HepG2 (cell line): ENCODE results near the gene SSU72. TPM values are rescaled to one million over a fixed set of nuclear protein-coding genes. Genes with fewer than 3 reads are reported as not detected.
A peak's percentile ranks its signal among the peaks of the same experiment; 100 is the strongest.

Source experiments
- ATAC-seq: fragments of 200-7000 bp; cut with Tn5 transposase; 3 replicates; pipeline ENCODE4 v1.9.1; 2020; ENCODE audit warnings: mild to moderate bottlenecking, moderate library complexity
- BruUV-seq: library from RNA; stranded (reverse); fragments of 400-500 nt; replicated peaks from 2 replicates; lab custom pipeline; 2021; lab: Mats Ljungman, UMichigan
- CTCF ChIA-PET: fragments of 300-600 bp; formaldehyde crosslinking; extraction: SDS; loops from one replicate; lab custom pipeline; 2021; ENCODE audit warnings: low total read pairs, inconsistent platforms, low intra/inter-chr PET ratio; lab: Yijun Ruan, JAX
- POLR2A ChIA-PET: fragments of 350-600 bp; sonication (Branson Sonifier 250); formaldehyde crosslinking; loops from one replicate; lab custom pipeline; 2020; ENCODE audit warnings: antibody characterized with exemption, inconsistent platforms; lab: Yijun Ruan, JAX
- DNase-seq: peaks from one replicate; pipeline ENCODE4 v3.0.0-alpha.2; 2015; ENCODE audit warnings: low spot score
- FAIRE-seq: peaks from 3 replicates; lab custom pipeline; 2011; peaks lifted over from hg19 to GRCh38; lab: Jason Lieb, UNC
- H2AFZ ChIP-seq: one replicate; pipeline ENCODE4 v1.6.1; 2011; ENCODE audit warnings: low read length, inconsistent platforms
- H3K27ac ChIP-seq: fragments of 300-600 bp; 3 replicates; pipeline ENCODE4 v1.8.0; 2011; ENCODE audit warnings: mixed run types, mild to moderate bottlenecking, mixed read lengths, low read length, inconsistent platforms; ENCODE audit not compliant: insufficient read depth; ENCODE audit errors: extremely low read length
- H3K27me3 ChIP-seq, 2 experiments: fragments of 200-600 bp in 1 of 2; 2 replicates in 1 of 2; 3 replicates in 1 of 2; pipeline versions ENCODE4 v1.6.0 to v1.8.0; 2011; ENCODE audit warnings: low read length in 2 of 2, mild to moderate bottlenecking in 2 of 2, moderate library complexity in 2 of 2, inconsistent platforms in 1 of 2; ENCODE audit not compliant: insufficient read depth in 2 of 2, control insufficient read depth in 1 of 2
- H3K36me3 ChIP-seq, 2 experiments: fragments of 200-600 bp in 1 of 2; replicated peaks in 1 of 2; 2 replicates in 1 of 2; 3 replicates in 1 of 2; pipeline versions ENCODE4 v1.5.1 to v1.8.0; 2011; ENCODE audit warnings: low read length in 2 of 2, inconsistent platforms in 1 of 2; ENCODE audit not compliant: insufficient read depth in 2 of 2, control insufficient read depth in 1 of 2
- H3K4me1 ChIP-seq: 2 replicates; pipeline ENCODE4 v1.5.1; 2012; ENCODE audit warnings: low read length, inconsistent platforms; ENCODE audit not compliant: insufficient read depth
- H3K4me2 ChIP-seq: 2 replicates; pipeline ENCODE4 v1.6.0; 2011; ENCODE audit warnings: low read depth, low read length, inconsistent platforms
- H3K4me3 ChIP-seq, 3 experiments: fragments of 200-600 bp in 1 of 3; sonication (generic), shearing (Covaris generic) in 1 of 3; replicated peaks in 1 of 3; 2 replicates each; pipeline ENCODE4 v1.5.1; 2011 to 2016; ENCODE audit warnings: low read length in 3 of 3, inconsistent platforms in 2 of 3, low read depth in 2 of 3, mild to moderate bottlenecking in 2 of 3, control low read depth in 1 of 3, mixed read lengths in 1 of 3; ENCODE audit not compliant: insufficient read depth in 1 of 3
- H3K79me2 ChIP-seq: one replicate; pipeline ENCODE4 v1.6.1; 2011; ENCODE audit warnings: low read length, inconsistent platforms; ENCODE audit not compliant: insufficient read depth
- H3K9ac ChIP-seq: 2 replicates; pipeline ENCODE4 v1.6.0; 2011; ENCODE audit warnings: mild to moderate bottlenecking, low read depth, low read length, inconsistent platforms; ENCODE audit not compliant: insufficient read depth
- H3K9me3 ChIP-seq: 2 replicates; pipeline ENCODE4 v1.5.1; 2012; ENCODE audit warnings: mild to moderate bottlenecking, low read length
- H4K20me1 ChIP-seq: 2 replicates; pipeline ENCODE4 v1.6.0; 2011; ENCODE audit warnings: inconsistent platforms, mild to moderate bottlenecking, low read length, moderate library complexity; ENCODE audit not compliant: insufficient read depth
- AGO2 ChIP-seq: fragments of 200-400 bp; formaldehyde crosslinking; optimal IDR thresholded peaks from 2 replicates; pipeline ENCODE3; 2017; ENCODE audit warnings: mild to moderate bottlenecking, low read depth, low read length, moderate library complexity
- SALL2 ChIP-seq: sonication (generic); formaldehyde crosslinking; IDR thresholded peaks from 2 replicates; pipeline ENCODE4 v1.8.1; 2023; ENCODE audit warnings: mild to moderate bottlenecking, missing genetic modification reagents, inconsistent platforms
- ZNF12 ChIP-seq: sonication (generic); formaldehyde crosslinking; IDR thresholded peaks from 2 replicates; pipeline ENCODE4 v1.5.0; 2020; ENCODE audit warnings: missing genetic modification reagents
- ZNF331 ChIP-seq: sonication (generic); formaldehyde crosslinking; IDR thresholded peaks from 2 replicates; pipeline ENCODE4 v1.4.0; 2020; ENCODE audit warnings: missing genetic modification reagents
- ZNF446 ChIP-seq: sonication (generic); formaldehyde crosslinking; IDR thresholded peaks from 2 replicates; pipeline ENCODE4 v1.5.0; 2020; ENCODE audit warnings: mild to moderate bottlenecking, missing genetic modification reagents
- WGBS: methylation state at CpG from one replicate; pipeline ENCODE4 v1.1.6; 2017; ENCODE audit warnings: low lambda C conversion rate; 5-methylcytosine and 5-hydroxymethylcytosine counted together
- in situ Hi-C: cut with HindIII; loops from 2 replicates; pipeline ENCODE4 v1.10.0; 2017; ENCODE audit warnings: low pct_unique_long_range_greater_than_20kb; ENCODE audit not compliant: extremely low pct_ligation_motif_present
- intact Hi-C: fragments of 100-400 bp; cut with micrococcal nuclease; formaldehyde crosslinking; loops from one replicate; pipeline ENCODE4 v1.10.0; 2022; ENCODE audit not compliant: unreplicated experiment
- polyA plus RNA-seq, 8 experiments: library from polyadenylated mRNA; depleted of rRNA in 3 of 8; stranded (reverse) in 7 of 8; unstranded in 1 of 8; fragments of >200 nt; fragmentation: Illumina TruSeq in 4 of 8; extraction: Trizol in 4 of 8; gene quantifications; 2 replicates each; pipeline versions ENCODE4 v1.2.1 to v1.2.3, GENCODE V29; 2011 to 2016; ENCODE audit warnings: low read depth in 4 of 8, missing spikeins in 1 of 8, mixed read lengths in 1 of 8; ENCODE audit not compliant: insufficient read depth in 1 of 8
- total RNA-seq, 5 experiments: library from RNA; depleted of rRNA; stranded (reverse); fragments of >200 nt; fragmentation: Illumina TruSeq; extraction: Trizol; gene quantifications; 2 replicates each; pipeline ENCODE4 v1.2.3, GENCODE V29; 2016; ENCODE audit warnings: low read depth in 1 of 5
- TF ChIP-seq, protein P1 (sequence below): sonication (generic); formaldehyde crosslinking; IDR thresholded peaks from 2 replicates; pipeline ENCODE4 v1.5.1; 2020; ENCODE audit warnings: missing genetic modification reagents, mild to moderate bottlenecking, borderline replicate concordance
- TF ChIP-seq, protein P2 (sequence below): sonication (generic); formaldehyde crosslinking; IDR thresholded peaks from 2 replicates; pipeline ENCODE4 v1.8.1; 2023; ENCODE audit warnings: mild to moderate bottlenecking, inconsistent platforms, moderate library complexity, missing genetic modification reagents, borderline replicate concordance

SSU72 gene
- total and polyA plus RNA-seq, 2 of the 13 experiments (the other 11 are each of a cell fraction or from before 2014, with no cell fraction given) = 42.8 to 67.1 TPM

- ChIA-PET POLR2A (no interaction called here), CTCF (no interaction called here)
- H3K36me3 ChIP-seq = peaks cover 14 to 24% of the 10 kb centered on the region in 2 experiments; a peak in 4 of 5 replicates
- no peaks in the 10 kb centered on the region for H3K9me3 ChIP-seq
- H3K27me3 ChIP-seq = no peaks in the 10 kb centered on the region
- H3K4me1 ChIP-seq = no peaks in the 10 kb centered on the region
- H4K20me1 ChIP-seq = no peaks in the 10 kb centered on the region
- no peak overlapping the region for H3K4me3 ChIP-seq
- H3K79me2 ChIP-seq = no peaks in the 10 kb centered on the region
- TF ChIP-seq ZNF12 = peak; percentile 94
- TF ChIP-seq, protein P1, sequence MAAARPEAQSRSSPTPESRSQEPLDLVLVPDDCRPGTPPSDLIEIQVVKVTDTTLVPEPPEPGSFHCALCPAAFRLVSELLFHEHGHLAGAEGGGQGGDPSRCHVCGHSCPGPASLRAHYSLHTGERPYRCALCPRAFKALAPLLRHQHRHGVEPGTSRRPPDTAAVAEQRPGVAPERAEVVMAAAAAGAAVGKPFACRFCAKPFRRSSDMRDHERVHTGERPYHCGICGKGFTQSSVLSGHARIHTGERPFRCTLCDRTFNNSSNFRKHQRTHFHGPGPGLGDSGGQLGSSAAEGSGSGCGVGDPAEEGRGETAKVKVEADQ (CRISPR knock-in tag) = no peak
- DNase-seq (no peak), FAIRE-seq (no peak), ATAC-seq (no peak)
- no peak overlapping the region for H3K4me2 ChIP-seq
- WGBS = 97% methylated on average over 3 of the region's 8 CpGs
- H2AFZ ChIP-seq = no peak overlapping the region
- no TSS peak for BruUV-seq
- in situ Hi-C loops (no loop called here), intact Hi-C loops (no loop called here)
- H3K9ac ChIP-seq = no peak overlapping the region
- no peak overlapping the region for H3K27ac ChIP-seq
These were observed 44.7 kb downstream of the SSU72 start for GRCh38 chr1:1529936-1530335.

- intact Hi-C loops (no loop called here), in situ Hi-C loops (no loop called here)
- H3K79me2 ChIP-seq = no peaks in the 10 kb centered on the region
- TF ChIP-seq, protein P2, sequence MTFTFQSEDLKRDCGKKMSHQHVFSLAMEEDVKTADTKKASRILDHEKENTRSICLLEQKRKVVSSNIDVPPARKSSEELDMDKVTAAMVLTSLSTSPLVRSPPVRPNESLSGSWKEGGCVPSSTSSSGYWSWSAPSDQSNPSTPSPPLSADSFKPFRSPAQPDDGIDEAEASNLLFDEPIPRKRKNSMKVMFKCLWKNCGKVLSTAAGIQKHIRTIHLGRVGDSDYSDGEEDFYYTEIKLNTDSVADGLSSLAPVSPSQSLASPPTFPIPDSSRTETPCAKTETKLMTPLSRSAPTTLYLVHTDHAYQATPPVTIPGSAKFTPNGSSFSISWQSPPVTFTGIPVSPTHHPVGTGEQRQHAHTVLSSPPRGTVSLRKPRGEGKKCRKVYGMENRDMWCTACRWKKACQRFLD (CRISPR knock-in tag) = no peak
- TF ChIP-seq ZNF446 (no peak), SALL2 (CRISPR knock-in tag) (no peak), AGO2 (peak; percentile 40), ZNF331 (CRISPR knock-in tag) (no peak)
- no peaks in the 10 kb centered on the region for H3K27me3 ChIP-seq
- H3K36me3 ChIP-seq = peaks cover 14 to 24% of the 10 kb centered on the region in 2 experiments; a peak in 4 of 5 replicates
- H3K4me2 ChIP-seq = no peak overlapping the region
- POLR2A ChIA-PET = no interaction called here
- no peak overlapping the region for H2AFZ ChIP-seq
- no TSS peak for BruUV-seq
- ATAC-seq (no peak), FAIRE-seq (no peak), DNase-seq (no peak)
- H3K27ac ChIP-seq = no peak overlapping the region
- H3K9ac ChIP-seq = no peak overlapping the region
- CTCF ChIA-PET = no interaction called here
- H3K9me3 ChIP-seq = no peaks in the 10 kb centered on the region
- no peak overlapping the region for H3K4me3 ChIP-seq
- no peaks in the 10 kb centered on the region for H4K20me1 ChIP-seq
- H3K4me1 ChIP-seq = no peaks in the 10 kb centered on the region
- no CpG with 5 or more reads among the region's 18 CpGs for WGBS
These were observed 45.3 kb downstream of the SSU72 start for GRCh38 chr1:1529321-1529720.
